ENCODE data around the gene ADI1.
"Not testable (repeated sequence)": the region's sequence is repeated elsewhere in the genome, so short reads cannot be mapped to it uniquely, and the experiment has no call there.

The ADI1 gene

DNA sequence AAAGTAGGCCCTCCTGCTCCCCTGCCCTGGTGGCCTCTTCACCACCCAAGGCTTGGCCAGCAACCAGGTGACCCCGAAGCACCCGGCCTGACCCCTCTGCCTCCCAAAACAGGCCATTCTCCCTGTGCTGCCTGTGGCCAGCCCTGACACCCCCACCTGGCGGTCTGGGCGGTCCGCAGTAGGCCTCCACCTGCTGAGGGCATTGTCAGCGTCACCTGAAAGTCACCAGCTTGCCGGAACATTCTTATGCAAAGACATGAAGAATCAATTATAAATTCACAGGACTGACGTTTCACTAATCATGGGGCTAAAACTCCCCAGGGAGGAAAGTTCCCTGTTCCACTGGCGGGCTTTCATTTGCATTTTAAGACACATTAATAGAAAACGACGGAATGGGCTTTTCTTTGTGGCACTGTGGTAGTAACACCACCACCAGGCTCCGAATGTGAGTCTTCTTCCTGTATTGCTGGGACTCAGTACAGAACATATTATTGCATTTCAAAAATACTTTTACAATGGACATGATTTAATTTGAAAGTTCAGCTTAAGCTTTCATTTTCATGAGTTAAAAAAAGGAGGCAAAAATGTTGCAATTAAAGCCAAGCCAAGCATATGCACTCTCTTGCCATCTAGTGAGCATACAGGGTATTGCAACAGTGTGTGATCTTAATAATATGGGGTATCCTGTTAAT is 57.4 kb downstream of the ADI1 start:
- DNase-seq: peak; percentile 69

DNA sequence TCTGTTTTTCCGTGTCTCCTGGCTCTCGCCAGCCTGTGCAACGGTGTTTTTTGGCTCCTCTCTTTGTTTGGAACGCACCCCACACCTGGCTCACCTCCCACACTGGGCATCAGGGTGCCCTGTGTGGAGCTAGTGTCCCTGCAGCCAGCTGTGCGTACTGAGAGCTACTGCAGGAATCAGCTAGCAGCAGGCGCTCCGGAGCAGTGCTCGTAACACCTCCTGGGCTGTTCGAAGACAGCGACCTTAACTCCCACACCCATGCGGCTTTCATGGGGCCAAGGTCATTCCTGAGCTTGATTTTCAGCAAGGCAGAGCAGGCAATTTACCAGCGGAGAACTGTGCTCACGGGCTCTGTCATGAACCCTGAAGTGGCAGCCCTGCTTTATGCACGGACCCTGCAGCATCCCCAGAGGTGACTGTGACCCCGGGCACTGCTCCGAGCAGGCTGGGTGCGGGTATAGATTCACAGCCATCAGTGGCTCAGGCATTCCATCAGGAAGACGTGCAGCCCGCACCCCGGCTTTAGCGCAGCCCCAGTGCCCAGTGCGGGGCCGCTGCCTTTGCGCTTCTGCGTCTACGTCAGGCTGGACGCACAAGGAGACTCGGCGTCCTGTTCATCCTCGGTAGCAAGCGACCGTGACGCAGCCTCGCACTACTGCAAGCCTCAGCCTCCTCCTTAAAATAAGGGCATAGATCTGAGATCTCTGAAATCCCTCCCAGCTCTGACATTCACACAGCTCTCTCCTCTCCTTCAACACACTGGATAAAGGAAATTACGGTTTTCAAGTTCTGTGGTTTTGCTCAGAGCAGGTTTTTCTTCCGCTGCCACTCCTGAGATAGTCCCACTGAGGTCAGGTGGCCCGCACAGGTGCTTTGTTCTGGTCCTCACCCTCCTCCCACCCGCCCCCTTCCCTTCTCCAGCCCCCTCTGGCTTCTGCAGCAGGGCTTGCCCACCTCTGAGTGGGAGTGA is 58.2 kb downstream of the ADI1 start:
- no peak for DNase-seq

GRCh38 chr2:3460156-3460555 is 59.2 kb downstream of the ADI1 start:
- DNase-seq: no peak

GRCh38 chr2:3459185-3460015 is 59.9 kb downstream of the ADI1 start:
- DNase-seq: no peak

DNA sequence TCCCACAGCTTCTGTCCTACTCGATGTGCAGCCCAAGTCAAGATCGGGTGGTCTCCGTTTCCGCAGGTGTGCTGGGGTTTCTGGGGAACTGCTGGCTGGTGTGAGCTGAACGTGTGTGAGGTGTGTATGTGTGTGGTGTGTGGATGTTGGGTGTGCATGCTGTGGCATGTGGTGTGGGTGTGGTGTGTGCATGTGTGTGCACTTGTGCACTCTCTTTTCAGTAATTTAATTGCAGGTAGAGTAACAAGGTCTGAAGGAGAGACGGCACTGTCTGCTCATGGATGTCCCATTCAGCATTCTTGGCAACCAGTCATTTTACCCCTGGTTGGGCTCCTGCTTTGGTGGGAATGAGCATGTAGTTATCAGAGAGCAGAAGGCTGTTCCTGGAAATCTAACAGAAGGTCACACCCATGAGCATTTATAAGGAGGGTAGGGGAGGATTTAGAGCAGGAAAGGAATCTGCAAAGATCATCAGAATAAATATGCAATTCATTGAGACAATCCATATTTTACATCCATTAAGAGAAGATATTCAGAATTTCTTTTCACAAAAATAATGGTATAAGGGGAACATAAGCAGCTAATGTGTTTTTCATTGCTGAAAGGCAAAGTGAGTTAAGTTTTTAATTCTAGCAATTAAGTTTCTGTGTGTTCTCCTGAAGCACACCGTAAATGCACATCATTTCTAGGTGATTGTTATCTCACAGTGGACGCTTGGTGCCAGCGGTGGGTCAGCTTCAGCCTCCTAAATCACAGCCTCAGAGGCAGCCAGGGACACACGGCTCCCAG is 60.7 kb downstream of the ADI1 start:
- no peak for DNase-seq

DNA sequence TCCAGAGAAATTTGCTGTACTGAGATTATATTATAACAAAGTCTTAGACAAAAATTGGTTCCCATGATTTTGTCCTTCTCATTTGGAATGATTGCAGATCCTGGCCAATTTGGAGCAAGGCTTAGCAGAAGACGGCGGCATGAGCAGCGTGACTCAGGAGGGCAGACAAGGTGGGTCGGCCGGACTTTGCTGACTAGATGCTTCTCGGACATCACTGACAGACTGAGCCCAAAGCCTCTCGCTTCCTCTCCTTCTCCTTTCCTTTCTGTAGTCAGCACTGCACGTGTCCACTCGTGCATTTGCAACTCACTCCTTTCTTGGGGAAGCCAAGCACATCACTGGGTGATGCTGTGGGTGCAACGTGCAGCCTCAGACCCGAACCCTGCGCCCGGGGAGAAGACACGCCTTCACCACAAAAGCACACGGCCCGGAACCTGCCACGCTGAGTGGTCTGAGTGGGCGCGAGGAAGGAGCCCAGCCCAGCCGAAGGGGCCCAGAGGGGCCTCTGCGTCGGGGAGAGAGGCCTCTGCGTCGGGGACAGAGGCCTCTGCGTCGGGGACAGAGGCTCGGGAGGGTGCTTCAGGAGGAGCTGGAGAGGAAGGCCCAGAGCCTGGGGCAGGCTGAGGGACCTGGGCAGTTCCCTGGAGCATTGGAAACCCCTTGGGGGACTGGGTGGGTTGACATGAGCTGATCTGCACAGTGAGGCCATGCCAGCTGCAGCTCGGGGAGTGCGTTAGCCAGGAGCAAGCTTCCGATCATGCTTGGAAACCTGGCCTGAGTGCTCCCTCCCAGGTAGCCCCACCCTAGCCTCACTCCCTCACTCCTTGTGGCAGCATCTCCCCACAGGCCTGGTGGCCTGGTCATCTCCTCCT is 61.6 kb downstream of the ADI1 start:
- no peak for DNase-seq

DNA sequence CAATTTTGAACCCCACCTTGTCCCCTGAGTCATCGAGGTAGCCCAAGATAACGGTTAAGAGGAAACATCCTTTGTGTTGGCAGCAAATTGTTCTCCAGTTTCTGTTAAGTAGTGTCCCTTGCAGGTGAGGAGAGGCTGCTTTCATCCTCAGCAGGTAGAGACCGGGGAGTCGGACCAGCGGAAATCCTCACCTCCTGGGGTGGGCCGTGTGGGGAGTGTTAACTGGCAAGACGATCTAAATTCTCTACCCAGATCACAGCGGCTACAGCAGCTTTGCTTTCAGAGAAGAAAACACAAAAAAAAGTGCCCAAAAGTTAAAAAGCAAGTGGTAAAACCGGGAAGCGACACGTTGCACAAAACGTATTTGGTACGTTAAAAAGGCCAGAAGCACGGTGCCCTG is 63.2 kb downstream of the ADI1 start:
- no peak for DNase-seq

DNA sequence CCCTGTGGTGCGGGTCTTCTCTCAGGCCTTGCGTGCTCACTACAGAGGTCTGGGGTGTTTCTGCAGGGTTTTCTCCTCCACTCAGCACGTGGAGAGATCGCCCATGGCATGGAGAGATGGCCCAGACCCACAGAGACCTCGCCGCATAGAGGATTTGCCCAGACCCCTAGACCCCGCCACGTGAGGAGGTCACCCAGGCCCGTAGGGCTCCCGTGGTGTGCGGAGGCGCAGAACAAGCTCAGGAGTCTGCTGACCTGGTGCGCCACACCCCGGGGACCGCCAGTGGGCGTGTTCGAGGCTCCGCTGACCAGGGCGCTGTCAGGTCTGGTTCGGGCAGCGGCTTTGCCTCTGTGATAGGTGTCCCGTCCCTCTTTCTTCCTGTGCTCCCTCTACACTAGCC is 64.5 kb downstream of the ADI1 start:
- no peak for DNase-seq

DNA sequence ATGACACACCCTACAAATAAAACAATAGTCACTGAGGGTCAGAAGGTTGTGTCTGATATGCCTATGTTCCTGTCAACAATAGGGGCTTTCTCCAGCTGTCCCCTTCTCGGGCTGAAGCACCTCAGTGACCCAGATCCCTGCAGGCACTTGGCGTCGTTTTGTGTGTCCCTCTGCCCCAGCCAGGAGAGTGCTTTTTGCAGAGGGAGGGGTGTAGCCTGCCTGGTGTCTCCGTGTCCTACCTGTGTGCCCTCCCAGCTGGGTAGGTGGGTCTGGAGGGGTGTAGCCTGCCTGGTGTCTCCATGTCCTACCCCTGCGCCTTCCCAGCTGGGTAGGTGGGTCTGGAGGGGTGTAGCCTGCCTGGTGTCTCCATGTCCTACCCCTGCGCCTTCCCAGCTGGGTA is 65.3 kb downstream of the ADI1 start:
- not testable (repeated sequence) for DNase-seq

DNA sequence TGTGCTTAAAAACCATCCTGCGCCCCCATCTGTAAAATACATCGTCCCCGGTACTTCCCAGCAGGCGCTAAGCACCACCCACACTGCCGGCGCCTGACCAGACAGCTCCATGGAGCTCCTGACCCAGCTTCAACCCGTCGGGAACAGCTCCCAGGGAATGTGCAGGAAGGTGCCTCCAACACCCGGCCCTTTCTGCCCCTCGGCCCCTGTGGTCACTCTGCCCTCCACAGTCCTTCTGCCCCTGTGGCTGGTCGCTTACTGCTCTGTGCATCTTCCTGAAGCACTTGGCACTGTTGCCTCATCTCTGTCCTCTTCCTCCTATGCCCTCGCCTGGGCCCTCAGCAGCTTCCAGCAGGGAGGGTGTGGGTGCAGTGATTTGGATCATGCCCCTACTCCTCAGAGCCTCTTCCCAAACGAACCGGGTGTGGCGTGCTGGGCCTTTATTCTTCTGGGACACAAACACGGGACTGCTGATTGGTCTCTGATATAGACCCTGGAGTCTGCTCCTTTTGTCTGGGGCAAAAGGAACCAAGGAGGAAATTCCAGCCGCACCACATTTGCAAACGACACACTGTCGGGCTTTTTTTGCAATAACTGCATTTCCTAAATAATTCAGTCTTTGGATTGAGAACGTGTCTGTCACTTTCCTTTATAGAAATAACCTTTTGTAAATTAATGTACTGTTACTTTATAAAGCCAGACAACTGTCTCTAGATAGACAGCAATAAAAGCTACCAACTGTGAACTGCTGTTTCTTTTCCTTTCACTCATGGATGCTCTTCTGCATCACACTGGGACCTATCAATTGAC is 65.9 kb downstream of the ADI1 start:
- DNase-seq: no peak

DNA sequence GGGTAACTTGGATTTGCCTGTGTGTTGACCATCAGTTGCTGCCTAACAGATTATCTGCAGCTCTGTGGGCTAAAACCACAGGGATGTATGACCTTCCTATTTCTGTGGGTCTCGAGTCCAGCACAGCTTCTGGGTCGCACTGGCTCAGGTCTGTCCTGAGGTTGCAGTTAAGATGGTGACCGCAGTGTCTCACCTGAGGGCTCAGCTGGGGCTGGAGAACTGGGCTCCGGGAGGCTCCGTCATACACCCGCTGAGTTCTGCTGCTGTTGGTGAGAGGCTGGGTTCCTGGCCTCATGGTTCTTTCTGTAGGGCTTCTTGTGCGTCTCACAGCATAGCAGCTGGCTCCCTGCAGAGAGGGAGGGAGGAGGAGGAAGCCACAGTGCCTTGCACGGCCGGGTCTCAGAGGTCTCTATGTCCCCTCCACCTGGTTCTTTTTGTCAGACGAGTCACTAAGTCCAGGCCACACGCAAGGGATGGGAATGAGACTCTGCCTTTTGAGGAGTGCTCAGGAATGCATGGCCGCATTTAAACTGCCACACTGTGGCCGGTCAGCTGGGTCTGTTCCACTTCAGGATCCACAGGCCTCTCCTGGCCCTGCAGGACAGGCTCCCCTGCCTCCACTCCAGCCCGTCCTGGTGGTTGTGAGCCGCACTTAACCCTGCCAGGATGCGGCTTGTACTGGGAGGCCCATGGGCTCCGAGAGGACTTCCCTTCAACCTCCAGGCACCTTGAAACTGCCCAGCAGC is 67.2 kb downstream of the ADI1 start:
- DNase-seq: no peak

DNA sequence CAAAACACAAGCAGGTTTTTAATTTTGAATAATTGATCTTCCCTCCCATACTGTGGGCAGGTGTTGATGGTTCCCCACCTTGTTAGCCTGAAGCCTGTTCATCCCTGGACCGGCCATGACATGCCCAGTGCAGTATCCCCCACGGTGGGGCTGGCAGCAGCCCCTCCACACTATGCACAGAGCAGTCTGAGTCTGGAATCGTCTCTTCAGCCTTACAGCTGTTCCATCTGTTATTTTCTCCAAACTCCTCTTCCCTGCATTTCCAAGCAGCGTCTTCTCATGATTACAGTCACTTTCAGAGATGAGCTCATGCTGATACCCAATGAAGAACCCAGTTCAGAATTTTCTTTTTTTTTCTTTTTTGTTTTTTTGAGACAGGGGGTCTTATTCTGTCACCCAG is 68.2 kb downstream of the ADI1 start:
- DNase-seq: no peak

GRCh38 chr2:3450385-3451010 is 68.8 kb downstream of the ADI1 start:
- DNase-seq: no peak

- no peak for DNase-seq
Observed at GRCh38 chr2:3449936-3450335, 69.4 kb downstream of the ADI1 start.

GRCh38 chr2:3449086-3449485 is 70.2 kb downstream of the ADI1 start:
- no peak for DNase-seq

DNA sequence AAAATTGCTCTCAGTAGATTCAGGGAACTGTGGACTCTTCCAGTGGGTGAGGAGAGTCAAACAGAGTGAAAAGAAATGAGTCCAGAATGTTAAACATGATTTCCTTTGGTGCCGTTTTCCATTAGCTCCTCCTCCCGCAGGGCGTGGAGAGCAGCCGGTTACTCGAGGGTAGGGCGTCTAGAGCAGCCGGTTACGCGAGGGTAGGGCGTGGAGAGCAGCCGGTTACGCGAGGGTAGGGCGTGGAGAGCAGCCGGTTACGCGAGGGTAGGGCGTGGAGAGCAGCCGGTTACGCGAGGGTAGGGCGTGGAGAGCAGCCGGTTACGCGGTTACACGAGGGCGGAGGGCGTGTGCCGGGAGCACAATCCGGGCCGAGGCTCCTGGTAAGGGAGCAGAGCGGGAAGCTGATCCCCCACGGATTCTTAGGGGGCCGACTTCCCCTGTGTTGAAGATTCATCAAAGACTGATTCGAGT is 70.9 kb downstream of the ADI1 start:
- not testable (repeated sequence) for DNase-seq

GRCh38 chr2:3447789-3448317 is 71.5 kb downstream of the ADI1 start:
- no peak for DNase-seq

Data from activated CD4-positive, alpha-beta T cell treated with anti-CD3 and anti-CD28 coated beads, Interleukin-10, Interleukin-2, amounts not matched to agents 100 ng/mL and 50 ng/mL, durations not matched to agents 16 hours and 8 hours (primary cell).